Subcutaneous abdominal adipose tissue (tissue), 5 donors: Measurements from ENCODE around the gene ANKZF1.

Source experiments
- H3K27ac ChIP-seq: one replicate; pipeline ENCODE4 v1.7.0; 2013; ENCODE audit warnings: low read depth, mild to moderate bottlenecking, inconsistent platforms, low read length, moderate library complexity
- H3K27me3 ChIP-seq, 5 donors: one replicate each; pipeline ENCODE4 v1.7.0; 2013; ENCODE audit warnings: low read length in 5 of 5, inconsistent platforms in 1 of 5; ENCODE audit not compliant: control insufficient read depth in 5 of 5, insufficient read depth in 4 of 5
- H3K36me3 ChIP-seq, 5 donors: one replicate each; pipeline ENCODE4 v1.7.0; 2013; ENCODE audit warnings: low read length in 5 of 5; ENCODE audit not compliant: control insufficient read depth in 5 of 5, insufficient read depth in 5 of 5
- H3K4me1 ChIP-seq, 5 donors: one replicate each; pipeline ENCODE4 v1.7.0; 2013; ENCODE audit warnings: low read length in 5 of 5, mild to moderate bottlenecking in 3 of 5, moderate library complexity in 1 of 5; ENCODE audit not compliant: control insufficient read depth in 5 of 5, insufficient read depth in 5 of 5
- H3K4me3 ChIP-seq, 5 donors: one replicate each; pipeline ENCODE4 v1.7.0; 2013; ENCODE audit warnings: low read length in 5 of 5, low read depth in 1 of 5
- H3K9ac ChIP-seq, 5 donors: one replicate each; pipeline ENCODE4 v1.7.0; 2013; ENCODE audit warnings: low read length in 5 of 5, mild to moderate bottlenecking in 4 of 5, moderate library complexity in 3 of 5
- H3K9me3 ChIP-seq, 5 donors: one replicate each; pipeline ENCODE4 v1.7.0; 2013; ENCODE audit warnings: low read length in 5 of 5; ENCODE audit not compliant: control insufficient read depth in 5 of 5
- donor health status: healthy.
- donor health status: healthy.
- donor health status: healthy.
- donor health status: healthy.
- donor health status: healthy.

The ANKZF1 gene

GRCh38 chr2:219271021-219271420 lies 41.4 kb downstream of the ANKZF1 start:
- Histone ChIP-seq H3K4me3 (no peak overlapping the region), H3K9ac (no peak overlapping the region), H3K4me1 (no peaks in the 10 kb centered on the region), H3K27me3 (peaks cover 0 to 5% (median 2%) of the 10 kb centered on the region in 5 donors), H3K27ac (no peak overlapping the region), H3K36me3 (no peaks in the 10 kb centered on the region), H3K9me3 (no peaks in the 10 kb centered on the region)

- H3K9ac ChIP-seq = no peak overlapping the region
- H3K4me1 ChIP-seq = no peaks in the 10 kb centered on the region
- no peak overlapping the region for H3K4me3 ChIP-seq
- H3K36me3 ChIP-seq = no peaks in the 10 kb centered on the region
- no peak overlapping the region for H3K27ac ChIP-seq
- H3K9me3 ChIP-seq = no peaks in the 10 kb centered on the region
- peaks cover 0 to 5% (median 2%) of the 10 kb centered on the region in 5 donors for H3K27me3 ChIP-seq
Observed at GRCh38 chr2:219272356-219272755, 42.8 kb downstream of the ANKZF1 start.

DNA sequence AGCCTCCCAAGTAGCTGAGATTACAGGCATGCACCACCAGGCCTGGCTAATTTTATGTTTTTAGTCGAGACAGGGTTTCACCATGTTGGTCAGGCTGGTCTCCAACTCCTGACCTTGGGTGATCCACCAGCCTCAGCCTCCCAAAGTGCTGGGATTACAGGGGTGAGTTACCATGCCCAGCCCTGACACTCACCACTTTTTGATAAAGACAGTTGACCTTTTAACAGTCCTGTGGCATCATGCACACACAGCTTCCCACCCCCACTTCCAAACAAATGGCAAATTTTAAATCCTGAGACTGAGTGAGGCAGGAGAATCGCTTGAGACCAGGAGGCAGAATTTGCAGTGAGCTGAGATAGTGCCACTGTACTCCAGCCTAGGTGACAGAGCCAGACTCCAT lies 43.4 kb downstream of the ANKZF1 start:
- no peaks in the 10 kb centered on the region for H3K36me3 ChIP-seq
- no peak overlapping the region for H3K4me3 ChIP-seq
- no peak overlapping the region for H3K27ac ChIP-seq
- peaks cover 2 to 6% (median 3%) of the 10 kb centered on the region in 5 donors for H3K4me1 ChIP-seq
- no peaks in the 10 kb centered on the region for H3K9me3 ChIP-seq
- H3K27me3 ChIP-seq = peaks cover 0 to 5% (median 2%) of the 10 kb centered on the region in 5 donors
- H3K9ac ChIP-seq = no peak overlapping the region

- Histone ChIP-seq H3K27me3 (peaks cover 0 to 5% (median 2%) of the 10 kb centered on the region in 5 donors), H3K27ac (no peak overlapping the region), H3K36me3 (no peaks in the 10 kb centered on the region), H3K4me1 (peaks cover 4 to 15% (median 12%) of the 10 kb centered on the region in 5 donors), H3K9ac (no peak overlapping the region), H3K4me3 (no peak overlapping the region), H3K9me3 (no peaks in the 10 kb centered on the region)
Observed at GRCh38 chr2:219273937-219274336, 44.3 kb downstream of the ANKZF1 start.

DNA sequence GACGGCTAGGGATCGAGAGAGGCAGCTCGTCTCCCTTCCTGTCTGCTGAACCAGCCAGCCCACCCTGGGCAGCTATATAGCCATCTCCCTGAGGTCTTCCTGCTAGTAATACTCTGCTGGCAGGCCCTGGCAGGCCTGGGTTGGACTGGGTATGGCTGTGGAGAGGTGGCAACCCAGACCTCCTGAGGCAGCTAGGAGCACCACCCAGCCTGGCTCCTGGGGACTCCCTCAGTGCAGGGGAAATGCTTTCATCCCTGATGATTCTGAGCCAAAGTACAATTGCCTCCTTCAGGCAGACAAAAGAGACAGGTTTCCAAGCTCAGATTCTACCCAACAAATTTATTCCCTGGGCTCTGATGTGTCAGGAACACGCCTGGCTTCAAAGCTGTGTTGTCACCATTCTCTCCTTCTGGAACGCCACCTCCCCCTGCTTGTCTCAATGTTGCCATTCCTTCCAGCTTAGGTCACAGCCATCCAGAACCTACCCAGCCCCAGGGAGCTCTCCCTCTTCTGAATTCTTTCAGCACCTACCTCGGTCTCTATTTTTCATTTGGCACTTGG lies 44.8 kb downstream of the ANKZF1 start:
- Histone ChIP-seq H3K36me3 (no peaks in the 10 kb centered on the region), H3K9me3 (no peaks in the 10 kb centered on the region), H3K9ac (no peak overlapping the region), H3K27ac (no peak overlapping the region), H3K4me1 (peaks cover 4 to 16% (median 13%) of the 10 kb centered on the region in 5 donors), H3K27me3 (peaks cover 0 to 5% (median 2%) of the 10 kb centered on the region in 5 donors), H3K4me3 (no peak overlapping the region)

DNA sequence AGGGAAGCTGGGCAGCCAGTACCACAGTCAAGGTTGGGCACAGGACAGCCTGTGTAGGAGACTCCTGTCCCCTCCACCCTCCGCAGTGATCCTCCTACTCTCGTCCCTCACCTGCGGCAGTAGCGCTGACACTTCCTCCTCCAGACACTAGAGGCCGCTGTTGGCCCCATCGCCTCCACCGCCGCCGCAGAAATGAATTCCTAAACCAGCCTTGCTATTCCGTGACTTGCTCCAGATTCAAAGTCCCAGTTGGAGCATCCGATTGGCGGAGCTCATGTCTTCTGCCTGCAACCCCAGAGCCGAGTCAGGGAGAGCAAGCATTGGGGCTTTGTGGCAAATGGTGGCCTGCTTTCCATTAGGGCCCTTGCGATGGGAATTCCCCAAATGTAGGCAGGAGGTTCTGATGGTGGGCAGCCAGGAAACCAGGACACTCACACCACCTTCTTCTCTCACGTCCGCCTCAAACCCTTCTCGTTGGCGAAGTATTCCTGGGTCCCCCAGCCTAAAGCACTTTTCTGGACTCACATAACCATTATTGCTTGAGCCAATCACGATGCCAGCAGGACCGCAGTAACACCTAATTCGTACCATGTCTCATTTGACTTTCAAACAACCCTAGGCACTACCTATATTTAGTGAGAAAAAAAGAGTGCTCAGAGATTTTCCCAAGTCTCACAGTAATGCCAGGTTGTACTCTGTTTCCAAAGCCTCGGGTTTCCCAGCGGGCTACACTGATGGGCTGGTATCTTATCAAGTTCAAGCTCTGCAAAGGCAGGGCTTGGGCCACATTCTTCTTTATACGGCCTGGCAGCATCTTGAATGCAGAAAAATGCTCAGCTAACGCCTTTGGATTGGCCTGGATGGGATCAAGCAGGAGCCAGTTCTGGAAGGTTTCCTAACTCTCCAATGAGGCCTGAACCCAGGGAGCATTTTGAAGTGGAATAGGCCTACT lies 48.4 kb downstream of the ANKZF1 start:
- H3K27me3 ChIP-seq = peaks cover 0 to 2% (median 0%) of the 10 kb centered on the region in 5 donors
- H3K9me3 ChIP-seq = no peaks in the 10 kb centered on the region
- H3K4me3 ChIP-seq = peak overlapping the region; percentile 14 to 60 (median 44)
- H3K9ac ChIP-seq = peak overlapping the region; percentile 64 to 82 (median 78)
- H3K27ac ChIP-seq = peak overlapping the region; percentile 95
- H3K4me1 ChIP-seq = peaks cover 6 to 30% (median 26%) of the 10 kb centered on the region in 5 donors
- H3K36me3 ChIP-seq = peaks cover 0 to 27% (median 25%) of the 10 kb centered on the region in 5 donors

DNA sequence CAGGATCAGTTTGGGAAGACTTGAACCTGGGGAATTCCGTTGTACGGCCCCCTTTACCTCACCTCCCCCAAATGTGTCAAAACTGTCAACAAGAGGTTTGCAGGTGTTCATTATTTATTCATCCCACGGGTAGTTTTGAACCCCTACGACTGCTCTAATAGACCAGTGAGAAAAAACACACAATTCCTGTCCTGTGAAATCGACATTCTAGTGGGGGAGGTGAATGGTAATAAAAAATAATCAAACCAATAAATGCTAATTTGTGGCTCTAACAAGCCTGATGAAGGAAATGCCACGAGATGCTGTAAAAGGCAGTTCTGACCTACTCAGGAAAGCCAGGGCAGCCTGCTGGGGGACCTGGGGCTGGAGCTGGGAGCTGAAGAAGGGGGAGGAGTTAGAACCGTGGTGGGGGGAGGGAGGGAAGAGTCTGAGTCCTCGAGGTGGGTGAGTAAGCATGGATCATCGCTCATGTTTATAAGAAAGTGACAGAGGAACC lies 49.1 kb downstream of the ANKZF1 start:
- H3K27me3 ChIP-seq = no peaks in the 10 kb centered on the region
- H3K9ac ChIP-seq = peak overlapping the region; percentile 64 to 82 (median 78)
- peaks cover 6 to 30% (median 26%) of the 10 kb centered on the region in 5 donors for H3K4me1 ChIP-seq
- H3K27ac ChIP-seq = peak overlapping the region; percentile 95
- H3K4me3 ChIP-seq = peak overlapping the region; percentile 43 to 82 (median 63)
- H3K36me3 ChIP-seq = peaks cover 0 to 34% (median 32%) of the 10 kb centered on the region in 5 donors
- H3K9me3 ChIP-seq = no peaks in the 10 kb centered on the region

DNA sequence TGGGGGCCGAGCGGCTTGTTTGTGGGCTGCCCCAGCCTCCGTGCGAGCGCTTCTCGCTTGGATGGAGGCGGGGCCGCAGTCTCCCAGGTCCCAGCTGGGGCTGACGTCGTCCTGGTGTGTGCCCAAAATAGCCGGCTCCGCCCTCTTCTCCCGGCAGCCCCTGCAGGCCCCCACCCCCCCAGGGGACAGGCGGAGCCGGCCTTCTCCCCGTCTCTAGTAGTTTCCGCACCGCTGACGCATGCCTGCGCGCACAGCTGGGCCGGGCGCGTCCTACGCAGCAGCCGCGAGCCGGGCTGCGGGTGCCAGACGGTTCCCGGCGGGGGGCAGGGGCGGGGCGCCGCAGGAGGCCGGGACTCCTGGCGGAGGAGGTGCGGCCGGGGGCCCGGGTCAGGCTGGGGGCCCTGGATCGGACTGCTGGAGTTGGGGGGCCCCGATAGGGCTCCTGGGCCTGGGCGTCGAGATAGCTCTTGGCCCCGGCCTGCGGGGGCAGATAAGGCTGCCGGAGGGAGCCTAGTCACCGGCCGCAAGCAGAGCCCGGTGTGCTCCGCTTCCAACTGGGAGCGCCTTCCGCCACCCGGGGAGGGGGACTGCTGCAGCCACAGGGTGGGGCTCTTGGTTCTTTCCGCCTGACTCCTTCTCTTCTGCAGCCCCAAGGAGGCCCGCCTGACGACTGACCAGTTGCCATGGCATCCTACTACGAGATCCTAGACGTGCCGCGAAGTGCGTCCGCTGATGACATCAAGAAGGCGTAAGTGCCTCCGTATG lies 49.7 kb downstream of the ANKZF1 start, which contains the start of gene DNAJB2:
Gene DNAJB2 (plus strand): TSS at position 216 of the 765 bp plus-strand sequence. CDS start 468 bp downstream, at position 684.
- peak within 1 kb of the TSS; percentile 95 for H3K27ac ChIP-seq

DNA sequence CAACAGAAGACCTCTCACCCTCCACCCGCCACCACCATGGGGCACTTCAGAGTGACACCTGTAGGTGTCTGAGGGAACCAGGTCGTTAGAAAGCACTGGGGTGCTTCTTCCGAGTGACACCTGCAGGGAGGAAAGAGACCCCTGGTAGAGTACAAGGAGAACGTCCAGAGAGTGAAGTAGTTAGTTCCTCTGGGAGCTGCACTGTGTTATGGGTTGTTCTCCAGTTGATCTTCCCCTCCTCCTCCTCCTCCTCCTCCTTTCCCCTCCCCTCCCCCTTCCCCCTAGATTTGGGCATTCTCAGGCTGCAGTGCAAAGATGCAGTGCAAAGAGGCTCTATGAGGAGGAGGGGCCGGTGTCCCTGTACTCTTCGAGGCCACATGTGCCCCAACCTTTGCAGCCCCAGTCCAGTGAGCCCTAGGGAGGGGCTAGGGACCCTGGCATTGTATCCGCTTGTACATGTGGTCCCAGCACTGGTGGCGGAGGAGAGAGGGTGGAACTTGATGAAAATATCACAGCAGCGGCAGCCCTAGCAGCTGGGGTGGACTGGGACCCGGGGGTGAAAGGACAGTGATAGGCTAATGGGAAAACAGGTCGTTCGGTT lies 50.4 kb downstream of the ANKZF1 start:
- Histone ChIP-seq H3K9ac (peak overlapping the region; percentile 67 to 92 (median 74)), H3K27ac (peak overlapping the region; percentile 95), H3K4me3 (peak overlapping the region; percentile 67 to 90 (median 82)), H3K4me1 (peaks cover 6 to 30% (median 26%) of the 10 kb centered on the region in 5 donors), H3K27me3 (no peaks in the 10 kb centered on the region), H3K9me3 (no peaks in the 10 kb centered on the region), H3K36me3 (peaks cover 0 to 47% (median 45%) of the 10 kb centered on the region in 5 donors)

More for the DNA sequence above, 49.7 kb downstream of the ANKZF1 start, which contains the start of gene DNAJB2:
- Histone ChIP-seq H3K27me3 (no peaks in the 10 kb centered on the region), H3K4me1 (peaks cover 6 to 30% (median 26%) of the 10 kb centered on the region in 5 donors), H3K36me3 (peaks cover 0 to 41% (median 38%) of the 10 kb centered on the region in 5 donors), H3K9me3 (no peaks in the 10 kb centered on the region), H3K4me3 (peak within 1 kb of the TSS; percentile 67 to 90 (median 82)), H3K9ac (peak within 1 kb of the TSS; percentile 70 to 92 (median 81))
